Measurements from ENCODE around the gene MTHFR. TPM values are rescaled to one million over a fixed set of nuclear protein-coding genes. Genes with fewer than 3 reads are reported as not detected.
"Not testable (repeated sequence)": the region's sequence is repeated elsewhere in the genome, so short reads cannot be mapped to it uniquely, and the experiment has no call there.

Gene MTHFR
- total RNA-seq, 2 experiments from 2014 or later, result 12.8 to 13.3 TPM

DNA sequence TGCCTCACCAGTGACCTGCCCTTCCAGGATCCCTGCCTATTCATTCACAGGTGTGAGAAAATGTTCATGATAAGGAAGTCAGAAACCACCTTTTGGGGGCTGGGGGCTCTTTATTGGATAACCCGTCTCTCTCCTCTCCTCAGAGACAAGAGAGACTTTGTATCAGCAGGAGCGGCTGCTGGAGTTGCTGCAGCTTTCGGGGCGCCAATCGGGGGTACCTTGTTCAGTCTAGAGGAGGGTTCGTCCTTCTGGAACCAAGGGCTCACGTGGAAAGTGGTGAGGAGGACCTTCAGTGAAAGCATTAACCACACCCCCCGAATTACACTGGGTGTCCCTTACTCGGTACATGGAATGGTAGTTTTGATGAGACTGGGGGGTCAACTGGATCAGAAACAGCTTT is 21.2 kb upstream of the MTHFR start:
- peaks cover 25% of the 10 kb centered on the region for H3K36me3 Mint-ChIP-seq
- DNase-seq, result no peak
- POLR2A ChIA-PET, result no interaction called here

DNA sequence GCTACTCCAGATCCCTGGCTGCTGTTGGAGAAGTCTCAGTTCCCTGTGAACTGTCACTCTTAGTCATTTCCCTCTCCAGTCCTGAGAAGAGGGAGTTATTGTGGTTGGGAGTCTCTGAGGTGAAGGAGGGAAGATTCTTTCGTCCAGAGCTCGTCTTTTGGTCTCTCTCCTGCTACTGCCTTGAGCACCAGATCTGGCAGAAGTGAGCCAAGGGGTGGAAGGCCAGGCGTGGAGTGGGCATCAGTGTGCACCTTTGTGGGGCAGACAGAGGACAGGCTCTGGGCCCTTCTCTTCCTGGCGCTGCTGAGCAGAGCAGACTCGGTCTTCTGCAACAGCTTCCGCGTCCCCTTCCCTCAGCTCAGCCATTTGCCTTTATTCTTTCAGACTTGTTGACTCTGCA is 19.4 kb upstream of the MTHFR start:
- H3K4me1 Mint-ChIP-seq (ENCODE audit: low read depth), result no peaks in the 10 kb centered on the region
- no peak for DNase-seq
- CTCF ChIA-PET, result interaction anchor here (1.5 kb wide), 1 partner anchor 13 kb away, joined by 4 read pairs; no protein-coding TSS in a partner anchor
- H3K27ac Mint-ChIP-seq, result no peak overlapping the region
- peaks cover 25% of the 10 kb centered on the region for H3K36me3 Mint-ChIP-seq
- no peaks in the 10 kb centered on the region for H3K9me3 Mint-ChIP-seq
- POLR2A ChIA-PET, result no interaction called here
- no peaks in the 10 kb centered on the region for H3K27me3 Mint-ChIP-seq
- no peak overlapping the region for H3K4me3 Mint-ChIP-seq
- intact Hi-C loops (cut with micrococcal nuclease), result no loop called here

More for the DNA sequence above, 21.2 kb upstream of the MTHFR start:
- no peaks in the 10 kb centered on the region for H3K4me1 Mint-ChIP-seq (ENCODE audit: low read depth)
- intact Hi-C loops (cut with micrococcal nuclease), result no loop called here
- H3K4me3 Mint-ChIP-seq, result no peak overlapping the region
- H3K27me3 Mint-ChIP-seq, result no peaks in the 10 kb centered on the region
- no peaks in the 10 kb centered on the region for H3K9me3 Mint-ChIP-seq
- H3K27ac Mint-ChIP-seq, result no peak overlapping the region
- CTCF ChIA-PET, result no interaction called here

GRCh38 chr1:11823366-11824137 is 17.8 kb upstream of the MTHFR start:
- H3K4me1 Mint-ChIP-seq (ENCODE audit: low read depth), result no peaks in the 10 kb centered on the region
- no peaks in the 10 kb centered on the region for H3K27me3 Mint-ChIP-seq
- H3K4me3 Mint-ChIP-seq, result no peak overlapping the region
- no peak for DNase-seq
- POLR2A ChIA-PET, result interaction anchor here (0.8 kb wide), 1 partner anchor 84 kb away, joined by 3 read pairs; no protein-coding TSS in a partner anchor
- CTCF ChIA-PET, result interaction anchor here (1.5 kb wide), 1 partner anchor 15 kb away, joined by 4 read pairs; no protein-coding TSS in a partner anchor
- no peak overlapping the region for H3K27ac Mint-ChIP-seq
- H3K36me3 Mint-ChIP-seq, result peaks cover 31% of the 10 kb centered on the region
- H3K9me3 Mint-ChIP-seq, result no peaks in the 10 kb centered on the region
- intact Hi-C loops (cut with micrococcal nuclease), result no loop called here

DNA sequence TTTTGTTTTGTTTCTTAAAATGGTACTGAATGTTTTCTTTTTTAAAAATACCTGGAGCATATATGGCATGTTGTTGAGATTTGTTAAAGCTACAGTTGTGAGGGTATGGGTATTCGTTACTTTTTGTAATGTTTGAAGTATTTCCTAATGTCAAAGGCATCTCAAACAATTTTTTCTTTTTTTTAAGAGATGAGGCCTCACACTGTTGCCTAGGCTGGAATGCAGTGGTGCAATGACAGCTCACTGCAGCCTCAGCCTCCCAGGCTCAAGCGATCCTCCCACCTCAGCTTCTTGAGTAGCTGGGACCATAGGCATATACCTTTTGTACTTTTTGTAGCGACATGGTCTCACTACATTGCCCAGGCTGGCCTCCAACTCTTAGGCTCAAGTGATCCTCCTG is 16.3 kb upstream of the MTHFR start:
- Mint-ChIP-seq H3K4me3 (no peak overlapping the region), H3K36me3 (peaks cover 28% of the 10 kb centered on the region), H3K9me3 (no peaks in the 10 kb centered on the region), H3K4me1 (ENCODE audit: low read depth) (no peaks in the 10 kb centered on the region), H3K27me3 (no peaks in the 10 kb centered on the region), H3K27ac (no peak overlapping the region)
- no peak for DNase-seq
- intact Hi-C loops (cut with micrococcal nuclease), result no loop called here
- ChIA-PET POLR2A (no interaction called here), CTCF (interaction anchor here (0.7 kb wide), 1 partner anchor 16 kb away, joined by 3 read pairs; no protein-coding TSS in a partner anchor)

GRCh38 chr1:11817192-11817591 is 11.4 kb upstream of the MTHFR start:
- ChIA-PET POLR2A (no interaction called here), CTCF (no interaction called here)
- no peaks in the 10 kb centered on the region for H3K4me1 Mint-ChIP-seq (ENCODE audit: low read depth)
- DNase-seq, result no peak
- no peaks in the 10 kb centered on the region for H3K27me3 Mint-ChIP-seq
- no peak overlapping the region for H3K4me3 Mint-ChIP-seq
- no peaks in the 10 kb centered on the region for H3K9me3 Mint-ChIP-seq
- H3K36me3 Mint-ChIP-seq, result peaks cover 22% of the 10 kb centered on the region
- intact Hi-C loops (cut with micrococcal nuclease), result no loop called here
- no peak overlapping the region for H3K27ac Mint-ChIP-seq

DNA sequence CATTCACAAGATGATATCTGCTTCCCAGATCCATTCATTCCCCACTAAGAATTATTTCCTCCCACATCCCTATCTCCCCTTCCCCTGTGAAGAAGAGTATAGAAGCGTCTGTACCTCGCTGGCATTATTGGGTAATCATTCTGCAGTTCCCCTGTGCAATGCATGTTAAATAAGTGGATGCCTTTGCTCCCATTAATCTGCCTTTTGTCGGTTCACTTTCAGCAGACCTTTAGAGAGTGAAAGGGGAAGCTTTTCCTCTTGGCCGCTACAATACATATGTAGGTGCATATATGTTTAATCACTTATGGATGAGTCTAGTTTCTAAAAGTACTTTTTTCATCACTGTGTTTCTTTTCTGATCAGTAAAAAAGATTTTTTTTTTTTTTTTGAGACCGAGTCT is 7.3 kb upstream of the MTHFR start:
- no peak overlapping the region for H3K4me3 Mint-ChIP-seq
- POLR2A ChIA-PET, result no interaction called here
- H3K27ac Mint-ChIP-seq, result no peak overlapping the region
- no peaks in the 10 kb centered on the region for H3K27me3 Mint-ChIP-seq
- peaks cover 6% of the 10 kb centered on the region for H3K4me1 Mint-ChIP-seq (ENCODE audit: low read depth)
- H3K9me3 Mint-ChIP-seq, result no peaks in the 10 kb centered on the region
- CTCF ChIA-PET, result no interaction called here
- DNase-seq, result no peak
- H3K36me3 Mint-ChIP-seq, result peaks cover 24% of the 10 kb centered on the region
- intact Hi-C loops (cut with micrococcal nuclease), result no loop called here

- Mint-ChIP-seq H3K4me3 (peak overlapping the region; percentile 84), H3K27ac (peak overlapping the region; percentile 88), H3K4me1 (ENCODE audit: low read depth) (peaks cover 48% of the 10 kb centered on the region), H3K36me3 (peaks cover 15% of the 10 kb centered on the region), H3K9me3 (no peaks in the 10 kb centered on the region), H3K27me3 (no peaks in the 10 kb centered on the region)
- no peak for DNase-seq
- intact Hi-C loops (cut with micrococcal nuclease), result loop anchor here (5.0 kb wide), 3 partner anchors 70 to 370 kb away; partner anchors contain the start of genes AGTRAP, FBXO2 and FBXO44
- CTCF ChIA-PET, result interaction anchor here (0.9 to 1.9 kb wide), 4 partner anchors 31 to 161 kb away, joined by 4 to 7 read pairs (median 5); partner anchors contain the start of gene FBXO6
- POLR2A ChIA-PET, result interaction anchor here (3.8 kb wide), 1 partner anchor 102 kb away, joined by 57 read pairs; no protein-coding TSS in a partner anchor
These were observed 1.4 kb upstream of the MTHFR start for GRCh38 chr1:11807133-11807532.

DNA sequence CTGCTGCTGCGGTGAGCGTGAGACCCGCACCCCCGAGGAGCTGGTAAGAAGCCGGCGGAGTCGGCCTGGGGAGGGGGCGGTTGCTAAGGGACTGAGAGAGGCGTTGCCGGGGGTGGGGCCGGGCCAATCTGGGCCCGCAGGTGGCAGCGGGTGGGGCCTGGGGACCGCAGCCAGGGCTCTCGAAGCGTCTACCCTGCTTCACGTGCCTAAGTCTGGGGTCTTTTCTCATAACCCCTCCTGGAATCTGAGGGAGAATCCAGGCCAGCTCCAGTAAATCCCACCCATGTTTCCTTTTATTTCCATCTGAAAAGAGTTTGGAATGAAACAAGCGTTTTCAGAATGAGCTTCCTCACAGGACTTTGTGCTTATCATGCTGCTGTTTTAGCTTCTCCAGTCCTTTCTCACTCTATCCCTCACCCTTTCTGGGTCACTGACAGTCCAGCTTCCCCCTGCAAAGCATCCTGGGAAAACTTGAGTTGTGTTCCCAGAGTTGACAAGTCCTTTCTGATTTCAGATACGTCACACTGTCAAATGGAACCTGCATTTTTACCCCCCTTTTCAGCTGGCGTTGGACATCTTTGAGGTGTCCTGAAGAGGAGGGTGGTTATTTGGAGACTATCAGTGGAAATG is 658 bp upstream of the MTHFR start:
- Mint-ChIP-seq H3K4me3 (peak overlapping the region; percentile 84), H3K36me3 (peaks cover 11% of the 10 kb centered on the region), H3K27ac (peak overlapping the region; percentile 88), H3K4me1 (ENCODE audit: low read depth) (peaks cover 51% of the 10 kb centered on the region), H3K9me3 (no peaks in the 10 kb centered on the region), H3K27me3 (no peaks in the 10 kb centered on the region)
- DNase-seq, result peak; percentile 18
- intact Hi-C loops (cut with micrococcal nuclease), result loop anchor here (1.0 to 5.0 kb wide), 4 partner anchors 69 to 371 kb away; partner anchors contain the start of genes AGTRAP, FBXO2 and FBXO44
- ChIA-PET CTCF (interaction anchor here (0.9 to 1.9 kb wide), 3 partner anchors 32 to 160 kb away, joined by 4 to 7 read pairs (median 6); partner anchors contain the start of gene FBXO6), POLR2A (interaction anchor here (0.6 to 3.8 kb wide), 4 partner anchors 69 to 153 kb away, joined by 3 to 57 read pairs (median 4); partner anchors contain the start of gene FBXO6)

DNA sequence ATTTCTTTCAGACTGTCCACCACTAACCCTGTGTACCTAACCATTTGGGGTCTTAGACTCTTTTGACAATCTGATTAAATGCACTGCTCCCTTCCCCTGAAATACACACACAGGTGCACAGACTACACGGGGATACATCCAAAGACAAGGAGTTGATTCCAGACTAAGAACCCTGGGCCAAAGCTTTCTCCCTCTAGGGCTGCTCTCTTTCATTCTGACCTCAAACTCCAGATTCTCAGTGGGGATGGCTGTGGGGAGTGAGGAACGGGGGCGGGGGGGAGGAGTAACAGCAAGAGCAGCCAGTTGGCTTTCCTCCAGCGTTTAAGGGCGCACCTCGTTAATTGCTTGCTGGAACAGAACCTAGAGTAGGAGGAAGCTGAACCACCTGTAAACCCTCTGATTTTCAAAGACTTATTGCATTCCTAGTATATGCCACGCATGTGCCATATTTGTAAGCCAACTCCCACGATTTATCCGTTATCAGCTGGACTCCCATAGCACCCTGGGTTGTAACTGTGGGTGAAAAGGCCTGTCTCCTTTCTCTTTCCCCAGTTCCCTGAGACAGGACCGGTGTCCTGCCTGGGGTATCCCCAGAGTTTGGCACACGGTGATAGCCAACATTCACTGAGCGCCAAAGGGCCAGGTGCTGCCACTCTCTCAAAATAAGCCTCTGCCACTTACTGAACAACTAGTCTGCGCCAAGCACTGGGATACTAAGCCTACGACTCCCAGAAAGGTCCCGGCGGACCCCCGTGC is 920 bp downstream of the MTHFR start:
- POLR2A ChIA-PET, result interaction anchor here (3.1 kb wide), 1 partner anchor 104 kb away, joined by 26 read pairs; no protein-coding TSS in a partner anchor
- peaks cover 12% of the 10 kb centered on the region for H3K36me3 Mint-ChIP-seq
- peaks cover 51% of the 10 kb centered on the region for H3K4me1 Mint-ChIP-seq (ENCODE audit: low read depth)
- peak; percentile 58 for DNase-seq
- peak overlapping the region; percentile 84 for H3K4me3 Mint-ChIP-seq
- CTCF ChIA-PET, result no interaction called here
- no peaks in the 10 kb centered on the region for H3K27me3 Mint-ChIP-seq
- intact Hi-C loops (cut with micrococcal nuclease), result loop anchor here (5.0 kb wide), 3 partner anchors 68 to 372 kb away; partner anchors contain the start of genes AGTRAP, FBXO2 and FBXO44
- peak overlapping the region; percentile 88 for H3K27ac Mint-ChIP-seq
- no peaks in the 10 kb centered on the region for H3K9me3 Mint-ChIP-seq

DNA sequence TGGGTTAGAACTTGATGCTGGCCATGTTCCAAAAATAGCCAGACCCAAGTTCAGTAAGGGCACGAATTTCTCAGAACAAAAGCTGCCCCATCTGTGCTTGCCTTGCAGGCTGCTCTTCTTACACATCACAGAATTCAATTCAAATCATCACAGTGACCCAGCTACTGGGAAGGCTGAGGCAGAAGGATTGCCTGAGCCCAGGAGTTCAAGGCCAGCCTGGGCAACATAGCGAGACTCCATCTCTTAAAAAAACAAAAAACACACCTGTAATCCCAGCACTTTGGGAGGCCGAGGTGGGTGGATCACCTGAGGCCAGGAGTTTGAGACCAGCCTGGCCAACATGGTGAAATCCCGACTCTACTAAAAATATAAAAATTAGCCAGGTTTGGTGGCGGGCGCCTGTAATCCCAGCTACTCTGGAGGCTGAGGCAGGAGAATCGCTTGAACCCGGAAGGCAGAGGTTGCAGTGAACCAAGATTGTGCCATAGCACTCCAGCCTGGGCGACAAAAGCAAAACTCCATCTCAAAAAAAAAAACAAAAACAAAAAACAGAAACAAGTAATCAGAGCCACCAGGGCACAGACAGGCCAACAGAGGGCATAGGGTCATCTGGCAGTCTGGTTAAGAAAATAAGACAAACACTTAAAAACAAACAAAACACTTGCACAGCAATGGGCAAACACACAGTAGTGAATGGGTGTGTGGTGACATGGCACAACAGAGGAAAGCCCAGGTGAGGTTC is 1.7 kb downstream of the MTHFR start:
- intact Hi-C loops (cut with micrococcal nuclease); CTCF ChIA-PET; H3K9me3 Mint-ChIP-seq; H3K27me3 Mint-ChIP-seq; DNase-seq; H3K36me3 Mint-ChIP-seq: not testable (repeated sequence)
- POLR2A ChIA-PET, result interaction anchor here (1.4 to 3.1 kb wide), 2 partner anchors 15 to 105 kb away, joined by 3 to 26 read pairs; no protein-coding TSS in a partner anchor
- peak overlapping the region; percentile 88 for H3K27ac Mint-ChIP-seq
- H3K4me3 Mint-ChIP-seq, result peak overlapping the region; percentile 84
- peaks cover 48% of the 10 kb centered on the region for H3K4me1 Mint-ChIP-seq (ENCODE audit: low read depth)

Data from activated CD4-positive, alpha-beta memory T cell treated with anti-CD3 and anti-CD28 coated beads for 36 hours (primary cell).